ENCODE data around the gene BLCAP.

GRCh38 chr20:37537505-37537904, 9.8 kb upstream of the BLCAP start:
- TF ChIP-seq, protein P1, sequence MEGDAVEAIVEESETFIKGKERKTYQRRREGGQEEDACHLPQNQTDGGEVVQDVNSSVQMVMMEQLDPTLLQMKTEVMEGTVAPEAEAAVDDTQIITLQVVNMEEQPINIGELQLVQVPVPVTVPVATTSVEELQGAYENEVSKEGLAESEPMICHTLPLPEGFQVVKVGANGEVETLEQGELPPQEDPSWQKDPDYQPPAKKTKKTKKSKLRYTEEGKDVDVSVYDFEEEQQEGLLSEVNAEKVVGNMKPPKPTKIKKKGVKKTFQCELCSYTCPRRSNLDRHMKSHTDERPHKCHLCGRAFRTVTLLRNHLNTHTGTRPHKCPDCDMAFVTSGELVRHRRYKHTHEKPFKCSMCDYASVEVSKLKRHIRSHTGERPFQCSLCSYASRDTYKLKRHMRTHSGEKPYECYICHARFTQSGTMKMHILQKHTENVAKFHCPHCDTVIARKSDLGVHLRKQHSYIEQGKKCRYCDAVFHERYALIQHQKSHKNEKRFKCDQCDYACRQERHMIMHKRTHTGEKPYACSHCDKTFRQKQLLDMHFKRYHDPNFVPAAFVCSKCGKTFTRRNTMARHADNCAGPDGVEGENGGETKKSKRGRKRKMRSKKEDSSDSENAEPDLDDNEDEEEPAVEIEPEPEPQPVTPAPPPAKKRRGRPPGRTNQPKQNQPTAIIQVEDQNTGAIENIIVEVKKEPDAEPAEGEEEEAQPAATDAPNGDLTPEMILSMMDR (IDR thresholded peaks at IDR 0.05) = no peak
- TF ChIP-seq POLR2A (IDR thresholded peaks at IDR 0.05) (no peak), POLR2AphosphoS5 (IDR thresholded peaks at IDR 0.05) (no peak)

Data from breast epithelium (tissue), 3 donors.